Mesenchymal stem cell (in vitro differentiated cells and primary cell): ENCODE results near the gene UBAP2.

Experiments used
- DNase-seq: peaks from one replicate; pipeline ENCODE4 v3.0.0-alpha.2; 2013
- H2AFZ ChIP-seq: one replicate; pipeline ENCODE4 v1.6.1; 2013; ENCODE audit warnings: low read depth, mild to moderate bottlenecking, control low read depth, inconsistent platforms, low read length, moderate library complexity
- H2AK5ac ChIP-seq: 2 replicates; pipeline ENCODE4 v1.6.1; 2013; ENCODE audit warnings: low read length, moderate library complexity, mild to moderate bottlenecking, inconsistent platforms; ENCODE audit not compliant: severe bottlenecking
- H2BK120ac ChIP-seq: one replicate; pipeline ENCODE4 v1.6.1; 2013; ENCODE audit warnings: low read depth, mild to moderate bottlenecking, inconsistent platforms, low read length, moderate library complexity
- H2BK12ac ChIP-seq, 2 experiments: one replicate each; pipeline ENCODE4 v1.6.1; 2013; ENCODE audit warnings: inconsistent platforms in 2 of 2, low read length in 2 of 2, mild to moderate bottlenecking in 2 of 2, moderate library complexity in 2 of 2, control low read depth in 1 of 2
- H2BK15ac ChIP-seq: one replicate; pipeline ENCODE4 v1.6.1; 2013; ENCODE audit warnings: mild to moderate bottlenecking, low read depth, inconsistent platforms; ENCODE audit not compliant: poor library complexity, severe bottlenecking
- H2BK5ac ChIP-seq: 2 replicates; pipeline ENCODE4 v1.6.1; 2013; ENCODE audit warnings: low read depth, mild to moderate bottlenecking, low read length, control low read depth, inconsistent platforms; ENCODE audit not compliant: poor library complexity, severe bottlenecking
- H3K14ac ChIP-seq, 2 experiments: one replicate each; pipeline ENCODE4 v1.6.1; 2013; ENCODE audit warnings: inconsistent platforms in 2 of 2, low read length in 2 of 2, control low read depth in 1 of 2, mild to moderate bottlenecking in 1 of 2, moderate library complexity in 1 of 2
- H3K18ac ChIP-seq, 2 experiments: one replicate each; pipeline ENCODE4 v1.6.1; 2013; ENCODE audit warnings: inconsistent platforms in 2 of 2, low read length in 2 of 2, control low read depth in 1 of 2, low read depth in 1 of 2, mild to moderate bottlenecking in 1 of 2
- H3K23ac ChIP-seq, 2 experiments: one replicate each; pipeline ENCODE4 v1.6.1; 2013; ENCODE audit warnings: inconsistent platforms in 2 of 2, low read length in 2 of 2, mild to moderate bottlenecking in 2 of 2, moderate library complexity in 2 of 2, control low read depth in 1 of 2
- H3K27ac ChIP-seq: 2 replicates; pipeline ENCODE4 v1.5.1; 2013; ENCODE audit warnings: mild to moderate bottlenecking, moderate library complexity, low read length, control low read depth, inconsistent platforms; ENCODE audit not compliant: poor library complexity, severe bottlenecking
- H3K27me3 ChIP-seq, 2 experiments: 2 replicates each; pipeline versions ENCODE4 v1.6.1 to v1.7.0; 2013; ENCODE audit warnings: low read length in 2 of 2, mild to moderate bottlenecking in 2 of 2, moderate library complexity in 2 of 2, control low read depth in 1 of 2, inconsistent platforms in 1 of 2; ENCODE audit not compliant: control insufficient read depth in 1 of 2, insufficient read depth in 1 of 2
- H3K36me3 ChIP-seq, 2 experiments: 2 replicates each; pipeline versions ENCODE4 v1.6.1 to v1.7.0; 2013; ENCODE audit warnings: low read length in 2 of 2, control low read depth in 1 of 2, inconsistent platforms in 1 of 2, low read depth in 1 of 2, mild to moderate bottlenecking in 1 of 2; ENCODE audit not compliant: insufficient read depth in 2 of 2, control insufficient read depth in 1 of 2
- H3K4ac ChIP-seq, 2 experiments: one replicate each; pipeline ENCODE4 v1.6.1; 2013; ENCODE audit warnings: inconsistent platforms in 2 of 2, low read length in 2 of 2, mild to moderate bottlenecking in 2 of 2, moderate library complexity in 2 of 2, control low read depth in 1 of 2, low read depth in 1 of 2
- H3K4me1 ChIP-seq: 2 replicates; pipeline ENCODE4 v1.6.1; 2013; ENCODE audit warnings: low read depth, low read length, control low read depth; ENCODE audit not compliant: control insufficient read depth, insufficient read depth
- H3K4me2 ChIP-seq: 2 replicates; pipeline ENCODE4 v1.6.1; 2013; ENCODE audit warnings: low read length, mild to moderate bottlenecking, inconsistent platforms; ENCODE audit not compliant: poor library complexity, severe bottlenecking
- H3K4me3 ChIP-seq, 2 experiments: 2 replicates each; pipeline versions ENCODE4 v1.5.1 to v1.7.0; 2013; ENCODE audit warnings: low read length in 2 of 2, mild to moderate bottlenecking in 2 of 2, control low read depth in 1 of 2, low read depth in 1 of 2; ENCODE audit not compliant: insufficient read depth in 1 of 2
- H3K79me1 ChIP-seq: replicated peaks from 2 replicates; pipeline ENCODE4 v1.6.1; 2013; ENCODE audit warnings: mild to moderate bottlenecking, control low read depth, low read length, inconsistent platforms; ENCODE audit not compliant: poor library complexity, severe bottlenecking
- H3K9ac ChIP-seq: 2 replicates; pipeline ENCODE4 v1.7.0; 2013; ENCODE audit warnings: mild to moderate bottlenecking, low read length, moderate library complexity
- H3K9me3 ChIP-seq: 2 replicates; pipeline ENCODE4 v1.7.0; 2013; ENCODE audit warnings: mild to moderate bottlenecking, low read length; ENCODE audit not compliant: control insufficient read depth
- H4K8ac ChIP-seq: one replicate; pipeline ENCODE4 v1.6.1; 2013; ENCODE audit warnings: inconsistent platforms, mild to moderate bottlenecking, low read length, moderate library complexity
- H4K91ac ChIP-seq: one replicate; pipeline ENCODE4 v1.6.1; 2013; ENCODE audit warnings: mild to moderate bottlenecking, low read length, inconsistent platforms
- WGBS: methylation state at CpG from one replicate; pipeline ENCODE4 v1.1.7; 2013; ENCODE audit warnings: mixed read lengths; 5-methylcytosine and 5-hydroxymethylcytosine counted together

Gene UBAP2

DNA sequence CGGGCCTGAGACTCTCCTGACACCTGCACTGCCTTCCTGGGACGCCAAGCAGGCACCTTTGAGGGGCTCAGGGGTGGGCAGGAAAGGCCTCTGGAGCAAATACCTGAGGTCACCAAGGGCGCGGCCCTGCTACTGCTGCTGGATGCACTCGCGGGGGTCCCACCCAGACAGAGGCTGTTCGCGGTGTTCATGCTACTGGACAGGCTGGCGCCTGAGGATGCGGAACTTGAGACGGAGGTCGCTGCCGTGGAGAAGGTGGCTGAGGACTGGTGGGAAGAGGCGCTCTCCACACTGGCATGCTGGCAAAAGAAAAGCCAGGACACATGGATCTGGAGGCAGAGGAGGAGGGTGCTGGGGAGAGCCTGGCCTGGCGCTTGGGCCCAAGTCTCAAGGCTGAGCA is 121.0 kb downstream of the UBAP2 start:
- Histone ChIP-seq H3K9ac (no peak overlapping the region), H2AFZ (no peak overlapping the region), H3K27ac (no peak overlapping the region), H3K79me1 (peaks cover 45% of the 10 kb centered on the region), H2BK120ac (no peak overlapping the region), H2BK5ac (no peak overlapping the region), H3K4me1 (peaks cover 5% of the 10 kb centered on the region), H2AK5ac (no peak overlapping the region), H3K27me3 (no peaks in the 10 kb centered on the region), H3K4ac (no peak overlapping the region), H4K91ac (no peak overlapping the region), H3K23ac (no peak overlapping the region), H2BK15ac (no peak overlapping the region), H3K36me3 (peaks cover 80 to 93% of the 10 kb centered on the region in 2 experiments), H3K14ac (no peak overlapping the region), H4K8ac (no peak overlapping the region), H3K4me2 (no peak overlapping the region), H3K4me3 (no peak overlapping the region), H3K9me3 (no peaks in the 10 kb centered on the region), H3K18ac (no peak overlapping the region), H2BK12ac (no peak overlapping the region)
- DNase-seq, result no peak
- 96% methylated on average over 15 of the region's 15 CpGs for WGBS

- Histone ChIP-seq H3K27ac (no peak overlapping the region), H2AFZ (no peak overlapping the region), H2BK15ac (no peak overlapping the region), H3K4me2 (no peak overlapping the region), H3K14ac (no peak overlapping the region), H3K18ac (no peak overlapping the region), H2BK5ac (no peak overlapping the region), H4K8ac (no peak overlapping the region), H3K9ac (no peak overlapping the region), H2BK120ac (no peak overlapping the region), H4K91ac (peak overlapping the region; percentile 3), H3K9me3 (no peaks in the 10 kb centered on the region), H2AK5ac (peak overlapping the region; percentile 31), H3K23ac (no peak overlapping the region), H3K36me3 (peaks cover 80 to 93% of the 10 kb centered on the region in 2 experiments), H3K4ac (no peak overlapping the region), H3K27me3 (no peaks in the 10 kb centered on the region), H3K4me1 (peaks cover 5% of the 10 kb centered on the region), H2BK12ac (no peak overlapping the region), H3K79me1 (peaks cover 42% of the 10 kb centered on the region), H3K4me3 (no peak overlapping the region)
- WGBS, result 96% methylated on average over 17 of the region's 17 CpGs
- no peak for DNase-seq
Observed at GRCh38 chr9:33926746-33927485, 121.8 kb downstream of the UBAP2 start.

- Histone ChIP-seq H3K4me1 (peaks cover 5% of the 10 kb centered on the region), H4K91ac (no peak overlapping the region), H3K36me3 (peaks cover 80 to 95% of the 10 kb centered on the region in 2 experiments), H4K8ac (no peak overlapping the region), H3K27ac (no peak overlapping the region), H3K79me1 (peaks cover 42% of the 10 kb centered on the region), H3K9me3 (no peaks in the 10 kb centered on the region), H2BK15ac (no peak overlapping the region), H2BK5ac (no peak overlapping the region), H2AFZ (no peak overlapping the region), H2BK120ac (no peak overlapping the region), H2BK12ac (no peak overlapping the region), H3K9ac (no peak overlapping the region), H3K14ac (no peak overlapping the region), H3K4me2 (no peak overlapping the region), H3K4ac (no peak overlapping the region), H3K27me3 (no peaks in the 10 kb centered on the region), H2AK5ac (no peak overlapping the region), H3K4me3 (no peak overlapping the region), H3K18ac (no peak overlapping the region), H3K23ac (no peak overlapping the region)
- 84% methylated on average over 17 of the region's 17 CpGs for WGBS
- DNase-seq, result peak; percentile 59
Observed at GRCh38 chr9:33924978-33925797, 123.5 kb downstream of the UBAP2 start.

DNA sequence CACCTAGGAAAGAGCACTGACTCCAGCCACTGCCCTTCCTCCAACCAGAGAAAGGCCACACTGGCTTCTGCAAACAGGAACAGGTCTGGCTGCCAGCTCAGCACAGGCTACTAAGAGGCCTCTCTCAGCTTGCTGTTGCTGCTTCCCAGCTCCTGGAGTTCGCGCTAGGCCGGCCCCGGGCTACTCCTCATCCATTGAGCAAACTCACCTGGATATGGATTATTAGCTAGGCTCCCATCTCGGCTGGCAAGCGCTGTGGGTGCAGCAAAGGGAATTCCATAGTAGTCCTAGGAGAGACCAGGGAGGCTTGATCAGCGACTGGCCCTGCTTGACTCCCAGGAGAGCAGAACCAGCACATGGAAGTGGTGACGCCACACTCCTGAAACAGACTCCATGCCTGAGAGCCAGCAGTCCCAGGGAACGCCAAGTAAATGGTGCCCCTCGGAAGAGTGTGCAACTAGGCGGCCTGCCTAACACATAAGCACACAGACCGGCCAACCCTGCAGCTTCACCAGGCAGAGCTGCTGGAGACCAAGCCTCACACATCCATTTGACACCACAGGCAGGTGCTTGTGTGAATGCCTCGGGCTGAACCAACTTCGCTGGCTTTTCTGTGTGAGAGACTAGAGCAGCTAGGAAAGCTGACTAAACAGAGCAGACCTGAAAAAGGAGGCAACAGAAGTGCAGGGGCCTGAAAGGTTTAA is 124.5 kb downstream of the UBAP2 start:
- no peak overlapping the region for H3K18ac ChIP-seq
- peaks cover 83 to 99% of the 10 kb centered on the region in 2 experiments for H3K36me3 ChIP-seq
- no peak overlapping the region for H3K4me3 ChIP-seq
- no peak overlapping the region for H2BK12ac ChIP-seq
- no peak overlapping the region for H3K14ac ChIP-seq
- H4K8ac ChIP-seq, result peak overlapping the region; percentile 50
- H3K27ac ChIP-seq, result no peak overlapping the region
- no peak overlapping the region for H2BK5ac ChIP-seq
- no peak overlapping the region for H3K23ac ChIP-seq
- H3K9me3 ChIP-seq, result no peaks in the 10 kb centered on the region
- H2AK5ac ChIP-seq, result no peak overlapping the region
- peaks cover 42% of the 10 kb centered on the region for H3K79me1 ChIP-seq
- no peak overlapping the region for H3K9ac ChIP-seq
- peaks cover 5% of the 10 kb centered on the region for H3K4me1 ChIP-seq
- WGBS, result 93% methylated on average over 14 of the region's 14 CpGs
- peak overlapping the region; percentile 32 for H4K91ac ChIP-seq
- H3K4ac ChIP-seq, result no peak overlapping the region
- H2BK15ac ChIP-seq, result no peak overlapping the region
- no peaks in the 10 kb centered on the region for H3K27me3 ChIP-seq
- H2AFZ ChIP-seq, result no peak overlapping the region
- no peak overlapping the region for H2BK120ac ChIP-seq
- DNase-seq, result no peak
- H3K4me2 ChIP-seq, result no peak overlapping the region
